Tibial artery (tissue), 4 donors: ENCODE measurements around the gene NSG1.

ENCODE experiments used
- DNase-seq, 2 donors: peaks; one replicate each; pipeline ENCODE4 v3.0.0-alpha.2; 2019
- H3K27ac ChIP-seq, 2 donors: fragments of 200-600 bp; sonication (generic) in 1 of 2; 1 replicate in 1 of 2; 2 replicates in 1 of 2; pipeline ENCODE4 v1.5.1; 2018 to 2019; ENCODE audit warnings: mild to moderate bottlenecking in 1 of 2
- H3K27me3 ChIP-seq, 2 donors: fragments of 200-600 bp; sonication (generic) in 1 of 2; one replicate each; pipeline versions ENCODE4 v1.5.1 to v1.6.0; 2016 to 2019
- H3K36me3 ChIP-seq, 3 donors: fragments of 200-600 bp; sonication (generic) in 2 of 3; one replicate each; pipeline ENCODE4 v1.5.1; 2016 to 2019; ENCODE audit warnings: mild to moderate bottlenecking in 2 of 3
- H3K4me1 ChIP-seq, 4 donors: fragments of 200-600 bp; sonication (generic) in 2 of 4; 1 replicate in 3 of 4; 2 replicates in 1 of 4; pipeline ENCODE4 v1.5.1; 2016 to 2019
- H3K4me3 ChIP-seq, 2 donors: fragments of 200-600 bp; sonication (generic) in 1 of 2; 1 replicate in 1 of 2; 2 replicates in 1 of 2; pipeline ENCODE4 v1.5.1; 2018 to 2019; ENCODE audit warnings: mild to moderate bottlenecking in 2 of 2
- H3K9me3 ChIP-seq, 3 donors: fragments of 200-600 bp; sonication (generic) in 1 of 3; one replicate each; pipeline ENCODE4 v1.5.1; 2016 to 2019
- intact Hi-C: fragments of 100-400 bp; cut with DNase I; formaldehyde crosslinking; loops from one replicate; pipeline ENCODE4 v1.15.0; 2023; ENCODE audit warnings: low total_unique reads
- TF ChIP-seq, protein P1 (sequence below), 2 experiments: fragments of 200-600 bp in 1 of 2; fragments of 450-650 bp in 1 of 2; IDR thresholded peaks; one replicate each; pipeline ENCODE4 v1.5.1; 2017 to 2019; ENCODE audit warnings: antibody characterized with exemption in 2 of 2, mild to moderate bottlenecking in 1 of 2, moderate library complexity in 1 of 2

The NSG1 gene

DNA sequence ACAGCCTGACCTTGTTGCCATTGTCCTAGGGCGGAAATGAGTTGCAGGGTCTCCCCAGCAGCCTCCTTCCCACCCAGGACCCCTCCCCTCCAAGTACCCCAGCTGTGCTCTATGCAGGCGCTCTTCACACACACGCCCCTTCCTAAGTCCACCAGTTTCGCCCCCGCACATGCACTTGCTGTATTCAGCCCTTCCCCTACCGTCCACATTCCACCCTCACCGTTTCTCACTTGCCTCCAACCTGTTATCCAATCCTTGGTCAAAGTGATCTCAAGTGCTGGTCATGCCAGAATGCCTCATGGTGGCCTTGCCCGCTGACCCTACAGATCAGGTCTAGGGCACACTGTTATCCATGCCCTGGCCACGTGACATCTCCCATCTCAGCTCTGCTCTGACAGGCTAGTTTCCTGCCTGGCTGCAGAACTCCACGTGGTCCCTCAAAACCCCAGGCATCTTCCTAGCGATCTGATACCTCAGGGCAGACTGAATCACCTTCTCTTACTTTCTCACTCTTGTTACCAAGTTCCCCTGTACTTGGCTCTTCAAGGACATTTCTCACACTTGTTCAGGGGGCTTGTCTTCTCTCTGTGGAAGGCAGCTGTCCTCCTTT, 39.7 kb downstream of the NSG1 start:
- Histone ChIP-seq H3K36me3 (peaks cover 26 to 62% (median 40%) of the 10 kb centered on the region in 3 donors), H3K4me3 (no peak overlapping the region), H3K9me3 (no peaks in the 10 kb centered on the region), H3K27me3 (no peaks in the 10 kb centered on the region), H3K27ac (no peak overlapping the region), H3K4me1 (no peaks in the 10 kb centered on the region)
- intact Hi-C loops = no loop called here
- DNase-seq = no peak
- TF ChIP-seq, protein P1, sequence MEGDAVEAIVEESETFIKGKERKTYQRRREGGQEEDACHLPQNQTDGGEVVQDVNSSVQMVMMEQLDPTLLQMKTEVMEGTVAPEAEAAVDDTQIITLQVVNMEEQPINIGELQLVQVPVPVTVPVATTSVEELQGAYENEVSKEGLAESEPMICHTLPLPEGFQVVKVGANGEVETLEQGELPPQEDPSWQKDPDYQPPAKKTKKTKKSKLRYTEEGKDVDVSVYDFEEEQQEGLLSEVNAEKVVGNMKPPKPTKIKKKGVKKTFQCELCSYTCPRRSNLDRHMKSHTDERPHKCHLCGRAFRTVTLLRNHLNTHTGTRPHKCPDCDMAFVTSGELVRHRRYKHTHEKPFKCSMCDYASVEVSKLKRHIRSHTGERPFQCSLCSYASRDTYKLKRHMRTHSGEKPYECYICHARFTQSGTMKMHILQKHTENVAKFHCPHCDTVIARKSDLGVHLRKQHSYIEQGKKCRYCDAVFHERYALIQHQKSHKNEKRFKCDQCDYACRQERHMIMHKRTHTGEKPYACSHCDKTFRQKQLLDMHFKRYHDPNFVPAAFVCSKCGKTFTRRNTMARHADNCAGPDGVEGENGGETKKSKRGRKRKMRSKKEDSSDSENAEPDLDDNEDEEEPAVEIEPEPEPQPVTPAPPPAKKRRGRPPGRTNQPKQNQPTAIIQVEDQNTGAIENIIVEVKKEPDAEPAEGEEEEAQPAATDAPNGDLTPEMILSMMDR (IDR thresholded peaks at IDR 0.05) = no peak

DNA sequence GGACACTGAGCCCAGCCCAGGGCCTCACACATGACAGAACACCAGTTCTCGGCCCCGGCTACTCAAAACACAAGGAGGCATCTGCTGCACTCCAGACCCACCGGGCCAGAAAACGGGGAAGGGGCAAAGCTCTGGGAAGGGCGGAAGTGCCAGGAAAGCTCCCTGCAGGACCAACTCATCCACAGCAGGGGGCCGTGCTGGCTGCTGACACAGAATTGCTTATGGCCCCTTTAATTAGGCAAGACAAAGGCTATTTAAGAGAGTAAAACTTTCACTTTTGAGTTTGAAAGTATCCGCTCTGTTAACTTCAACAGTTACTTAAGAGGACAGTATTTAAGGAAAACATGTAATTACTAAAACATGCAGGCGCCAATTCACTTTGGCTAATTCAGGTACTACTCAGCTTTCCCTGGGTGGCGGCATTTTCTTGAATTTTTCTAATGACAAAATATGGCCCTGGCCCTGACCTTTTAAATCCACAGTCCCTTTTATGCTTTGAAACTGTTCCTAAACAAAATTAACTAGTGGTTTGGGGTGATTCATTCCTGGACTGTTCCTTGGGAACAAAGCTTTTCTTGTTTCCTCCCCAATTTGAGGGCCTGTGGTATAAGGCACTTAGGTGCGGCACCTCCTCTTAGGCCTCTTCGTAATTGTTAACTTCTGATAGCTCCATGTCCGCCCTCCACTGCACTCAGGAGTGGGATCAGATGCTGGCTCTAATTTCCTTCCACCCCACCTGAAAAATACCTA, 40.4 kb downstream of the NSG1 start:
- no peak overlapping the region for H3K27ac ChIP-seq
- DNase-seq = no peak
- H3K36me3 ChIP-seq = peaks cover 20 to 62% (median 38%) of the 10 kb centered on the region in 3 donors
- H3K27me3 ChIP-seq = no peaks in the 10 kb centered on the region
- H3K4me3 ChIP-seq = no peak overlapping the region
- H3K9me3 ChIP-seq = no peaks in the 10 kb centered on the region
- TF ChIP-seq, protein P1 (IDR thresholded peaks at IDR 0.05) = no peak
- intact Hi-C loops = no loop called here
- no peaks in the 10 kb centered on the region for H3K4me1 ChIP-seq

DNA sequence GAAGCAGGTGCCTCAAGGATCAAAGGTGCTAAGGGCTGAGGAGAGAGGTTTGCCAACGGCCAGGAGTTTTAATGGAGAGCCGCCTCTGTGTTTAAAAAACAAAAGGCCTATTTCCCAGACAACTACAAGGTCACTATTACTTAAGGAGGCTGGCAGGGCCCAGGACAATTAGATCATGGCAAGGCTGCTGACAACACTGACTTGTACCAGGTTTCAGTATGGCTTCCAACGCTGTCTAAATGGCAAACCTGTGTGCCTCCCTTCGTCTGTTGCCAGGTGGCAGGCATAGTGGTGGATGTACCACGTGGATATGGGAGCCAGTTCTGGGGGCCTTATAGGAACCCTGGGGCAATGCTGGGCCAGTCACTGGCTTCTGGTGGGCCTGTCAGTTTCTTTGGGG, 41.0 kb downstream of the NSG1 start:
- TF ChIP-seq, protein P1 (IDR thresholded peaks at IDR 0.05) = no peak
- Histone ChIP-seq H3K9me3 (no peaks in the 10 kb centered on the region), H3K4me3 (no peak overlapping the region), H3K27ac (no peak overlapping the region), H3K4me1 (no peaks in the 10 kb centered on the region), H3K27me3 (no peaks in the 10 kb centered on the region), H3K36me3 (peaks cover 16 to 62% (median 44%) of the 10 kb centered on the region in 3 donors)
- intact Hi-C loops = no loop called here
- DNase-seq = no peak

DNA sequence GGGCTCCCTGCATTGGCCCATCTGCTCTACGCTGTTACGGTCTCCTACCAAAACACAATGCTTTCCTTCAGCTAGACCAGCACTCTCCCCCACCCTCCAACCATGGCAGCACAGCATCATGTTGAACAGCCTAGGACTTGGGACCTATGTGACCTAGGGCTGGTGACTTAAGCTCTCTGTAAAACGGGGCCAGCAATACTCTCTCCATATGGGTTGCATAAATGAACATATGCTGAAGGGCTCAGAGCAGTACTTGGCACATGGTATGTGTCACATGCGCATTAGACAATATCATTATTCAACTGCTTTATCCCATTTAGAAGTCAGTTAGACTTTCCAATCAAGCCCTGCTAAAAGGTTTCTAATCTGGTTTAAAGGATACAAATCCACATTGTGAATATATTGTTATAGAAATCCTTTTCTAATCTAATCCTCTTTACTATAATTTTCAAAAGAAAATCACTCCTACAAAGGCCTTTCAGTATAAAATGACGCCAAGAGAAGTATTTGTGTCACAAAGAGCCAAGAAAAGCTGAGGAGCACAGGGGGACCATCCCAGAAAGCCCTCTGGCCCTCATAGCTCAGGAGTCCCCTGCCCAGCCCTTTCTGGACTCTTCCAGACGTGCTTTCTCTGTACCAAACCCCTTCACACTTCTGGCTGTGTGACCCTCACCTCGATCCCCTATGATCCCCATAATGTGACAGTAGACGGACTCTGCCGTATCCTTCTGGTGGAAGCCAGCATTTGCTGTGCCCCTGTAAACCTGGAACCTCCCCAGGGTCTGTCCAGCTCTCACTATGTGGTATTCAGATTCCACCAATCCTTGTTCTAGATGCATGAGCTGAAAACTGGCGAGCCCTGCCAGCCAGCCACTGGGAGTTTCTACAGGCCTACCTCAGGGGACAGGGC, 42.3 kb downstream of the NSG1 start:
- H3K4me1 ChIP-seq = no peaks in the 10 kb centered on the region
- H3K36me3 ChIP-seq = peaks cover 15 to 62% (median 45%) of the 10 kb centered on the region in 3 donors
- TF ChIP-seq, protein P1 (IDR thresholded peaks at IDR 0.05) = no peak
- H3K9me3 ChIP-seq = no peaks in the 10 kb centered on the region
- DNase-seq = no peak
- intact Hi-C loops = no loop called here
- no peaks in the 10 kb centered on the region for H3K27me3 ChIP-seq
- no peak overlapping the region for H3K4me3 ChIP-seq
- H3K27ac ChIP-seq = no peak overlapping the region

DNA sequence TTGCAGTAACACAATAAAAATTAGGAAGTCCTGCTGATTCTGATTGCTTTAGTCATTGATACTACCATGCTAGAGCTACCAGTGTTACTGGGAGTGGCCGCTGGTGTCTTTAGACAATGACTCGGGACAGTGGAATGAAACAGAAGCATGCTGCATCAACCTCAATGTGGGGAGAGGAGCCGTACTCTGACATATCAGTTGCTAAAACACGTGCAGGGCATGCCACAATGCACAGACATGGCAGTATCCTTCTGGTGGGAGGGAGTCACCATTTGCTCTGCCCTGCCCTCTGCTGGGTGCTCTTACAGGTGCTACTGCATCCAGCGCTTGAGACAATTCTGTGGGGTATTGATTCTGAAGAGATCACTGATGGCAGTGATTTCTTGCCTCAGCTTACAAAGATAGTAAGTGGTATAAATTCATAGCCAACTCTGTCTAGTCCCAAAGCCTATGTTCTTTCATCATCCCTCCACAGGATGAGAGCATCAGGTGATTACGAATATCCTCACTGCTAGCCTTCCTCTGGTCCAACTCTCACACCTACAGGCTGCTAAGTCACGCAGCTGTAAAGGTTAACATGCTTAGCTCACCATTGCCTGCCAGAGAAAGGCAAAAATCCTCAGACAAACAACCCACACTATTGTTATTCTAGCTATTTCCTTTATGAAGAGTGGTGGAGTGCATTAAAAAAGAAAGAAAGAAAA, 43.7 kb downstream of the NSG1 start:
- intact Hi-C loops = no loop called here
- DNase-seq = no peak
- peaks cover 21 to 63% (median 48%) of the 10 kb centered on the region in 3 donors for H3K36me3 ChIP-seq
- no peaks in the 10 kb centered on the region for H3K27me3 ChIP-seq
- no peak overlapping the region for H3K27ac ChIP-seq
- TF ChIP-seq, protein P1 (IDR thresholded peaks at IDR 0.05) = no peak
- no peaks in the 10 kb centered on the region for H3K4me1 ChIP-seq
- H3K4me3 ChIP-seq = no peak overlapping the region
- no peaks in the 10 kb centered on the region for H3K9me3 ChIP-seq
